ENCODE data around the gene BBS5. TPM values are rescaled to one million over a fixed set of nuclear protein-coding genes. Genes with fewer than 3 reads are reported as not detected.
"Not testable (repeated sequence)": the region's sequence is repeated elsewhere in the genome, so short reads cannot be mapped to it uniquely, and the experiment has no call there.

BBS5 gene
- total RNA-seq, 1 donor from 2014 or later: 10.6 TPM

- DNase-seq: no peak
Observed at GRCh38 chr2:169486487-169486886, 7.2 kb downstream of the BBS5 start.

- no peak for DNase-seq
Observed at GRCh38 chr2:169490834-169491233, 11.5 kb downstream of the BBS5 start.

- no peak for DNase-seq
Observed at GRCh38 chr2:169491378-169491777, 12.1 kb downstream of the BBS5 start.

- DNase-seq: no peak
Observed at GRCh38 chr2:169493360-169493759, 14.1 kb downstream of the BBS5 start.

- DNase-seq: no peak
Observed at GRCh38 chr2:169495310-169495928, 16.1 kb downstream of the BBS5 start.

GRCh38 chr2:169504651-169505050 is 25.4 kb downstream of the BBS5 start:
- no peak for DNase-seq

- DNase-seq: no peak
Observed at GRCh38 chr2:169507698-169508097, 28.4 kb downstream of the BBS5 start.

GRCh38 chr2:169509298-169509885 is 30.1 kb downstream of the BBS5 start, which contains the start of gene KLHL41:
TSS of gene KLHL41 (plus strand) at chr2:169509702. CDS start at chr2:169509779, 77 bp downstream.
- peak; percentile 46 for DNase-seq

GRCh38 chr2:169509955-169510354 is 30.7 kb downstream of the BBS5 start:
- no peak for DNase-seq

GRCh38 chr2:169510496-169510895 is 31.2 kb downstream of the BBS5 start:
- no peak for DNase-seq

GRCh38 chr2:169511818-169512217 is 32.5 kb downstream of the BBS5 start:
- DNase-seq: no peak

GRCh38 chr2:169512525-169512924 is 33.2 kb downstream of the BBS5 start:
- no peak for DNase-seq

- no peak for DNase-seq
Observed at GRCh38 chr2:169513094-169513493, 33.8 kb downstream of the BBS5 start.

GRCh38 chr2:169513926-169514325 is 34.6 kb downstream of the BBS5 start:
- DNase-seq: no peak

- DNase-seq: not testable (repeated sequence)
Observed at GRCh38 chr2:169514758-169515157, 35.5 kb downstream of the BBS5 start.

GRCh38 chr2:169516488-169516995 is 37.2 kb downstream of the BBS5 start:
- DNase-seq: not testable (repeated sequence)

- no peak for DNase-seq
Observed at GRCh38 chr2:169520896-169521295, 41.6 kb downstream of the BBS5 start.

GRCh38 chr2:169523681-169524080 is 44.4 kb downstream of the BBS5 start:
- DNase-seq: no peak

- DNase-seq: no peak
Observed at GRCh38 chr2:169525434-169525833, 46.1 kb downstream of the BBS5 start.

GRCh38 chr2:169526451-169526850 is 47.2 kb downstream of the BBS5 start:
- DNase-seq: no peak

- DNase-seq: no peak
Observed at GRCh38 chr2:169528271-169528701, 49.0 kb downstream of the BBS5 start.

GRCh38 chr2:169539460-169539859 is 60.2 kb downstream of the BBS5 start:
- DNase-seq: not testable (repeated sequence)

- DNase-seq: no peak
Observed at GRCh38 chr2:169540146-169540545, 60.9 kb downstream of the BBS5 start.

GRCh38 chr2:169542433-169542832 is 63.1 kb downstream of the BBS5 start:
- DNase-seq: no peak
